HEK293 (cell line): Measurements from ENCODE around the gene STRIT1.

Source experiments
- BCL11A ChIP-seq: fragments of 450-650 bp; formaldehyde crosslinking; IDR thresholded peaks from 2 replicates; pipeline ENCODE4 v1.5.1; 2016; ENCODE audit warnings: low read depth, missing biosample characterization, missing genetic modification characterization
- HOXD13 ChIP-seq: sonication (generic); formaldehyde crosslinking; IDR thresholded peaks from 2 replicates; pipeline ENCODE4 v1.8.0; 2022; ENCODE audit warnings: missing genetic modification reagents, borderline replicate concordance
- KLF9 ChIP-seq: fragments of 450-650 bp; formaldehyde crosslinking; IDR thresholded peaks from 2 replicates; pipeline ENCODE4 v1.5.1; 2016; ENCODE audit warnings: missing biosample characterization, missing genetic modification characterization, low read depth
- TCF7L2 ChIP-seq: IDR thresholded peaks from 2 replicates; pipeline ENCODE4 v1.6.1; 2011; ENCODE audit warnings: low read depth, mild to moderate bottlenecking, inconsistent platforms, low read length, moderate library complexity, borderline replicate concordance
- ZNF335 ChIP-seq: fragments of 450-650 bp; formaldehyde crosslinking; conservative IDR thresholded peaks from 2 replicates; pipeline ENCODE4 v1.5.1; 2016; ENCODE audit warnings: missing biosample characterization, missing genetic modification characterization
- ZNF529 ChIP-seq: fragments of 450-650 bp; formaldehyde crosslinking; IDR thresholded peaks from 2 replicates; pipeline ENCODE4 v1.5.1; 2017; ENCODE audit warnings: missing genetic modification characterization, missing biosample characterization; ENCODE audit not compliant: insufficient replicate concordance
- TF ChIP-seq, protein P1 (sequence below): fragments of 450-650 bp; formaldehyde crosslinking; IDR thresholded peaks from 2 replicates; pipeline ENCODE4 v1.5.1; 2016; ENCODE audit warnings: missing biosample characterization, missing genetic modification characterization

GRCh38 chr3:155283092-155284056 is 10.1 kb downstream of the STRIT1 start:
- TF ChIP-seq ZNF335 (tag by site-specific recombination) (no peak), TCF7L2 (no peak), ZNF529 (tag by site-specific recombination) (no peak), KLF9 (tag by site-specific recombination) (no peak), BCL11A (tag by site-specific recombination) (no peak), HOXD13 (CRISPR knock-in tag) (no peak)
- TF ChIP-seq, protein P1, sequence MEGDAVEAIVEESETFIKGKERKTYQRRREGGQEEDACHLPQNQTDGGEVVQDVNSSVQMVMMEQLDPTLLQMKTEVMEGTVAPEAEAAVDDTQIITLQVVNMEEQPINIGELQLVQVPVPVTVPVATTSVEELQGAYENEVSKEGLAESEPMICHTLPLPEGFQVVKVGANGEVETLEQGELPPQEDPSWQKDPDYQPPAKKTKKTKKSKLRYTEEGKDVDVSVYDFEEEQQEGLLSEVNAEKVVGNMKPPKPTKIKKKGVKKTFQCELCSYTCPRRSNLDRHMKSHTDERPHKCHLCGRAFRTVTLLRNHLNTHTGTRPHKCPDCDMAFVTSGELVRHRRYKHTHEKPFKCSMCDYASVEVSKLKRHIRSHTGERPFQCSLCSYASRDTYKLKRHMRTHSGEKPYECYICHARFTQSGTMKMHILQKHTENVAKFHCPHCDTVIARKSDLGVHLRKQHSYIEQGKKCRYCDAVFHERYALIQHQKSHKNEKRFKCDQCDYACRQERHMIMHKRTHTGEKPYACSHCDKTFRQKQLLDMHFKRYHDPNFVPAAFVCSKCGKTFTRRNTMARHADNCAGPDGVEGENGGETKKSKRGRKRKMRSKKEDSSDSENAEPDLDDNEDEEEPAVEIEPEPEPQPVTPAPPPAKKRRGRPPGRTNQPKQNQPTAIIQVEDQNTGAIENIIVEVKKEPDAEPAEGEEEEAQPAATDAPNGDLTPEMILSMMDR (tag by site-specific recombination) = no peak
